Activated naive CD8-positive, alpha-beta T cell treated with anti-CD3 and anti-CD28 coated beads for 36 hours (primary cell): Measurements from ENCODE around the gene ZBTB3. TPM values are rescaled to one million over a fixed set of nuclear protein-coding genes. Genes with fewer than 3 reads are reported as not detected.
A peak's percentile ranks its signal among the peaks of the same experiment; 100 is the strongest.

Source experiments
- DNase-seq: peaks from one replicate; pipeline ENCODE4 v3.0.0; 2021
- H3K27ac Mint-ChIP-seq: one replicate; pipeline ENCODE4 v1.8.0; 2022; ENCODE audit warnings: mild to moderate bottlenecking, moderate library complexity, mixed read lengths
- H3K27me3 Mint-ChIP-seq: one replicate; pipeline ENCODE4 v1.8.0; 2022; ENCODE audit warnings: mild to moderate bottlenecking, mixed read lengths
- H3K36me3 Mint-ChIP-seq: one replicate; pipeline ENCODE4 v1.8.0; 2021; ENCODE audit warnings: mild to moderate bottlenecking, mixed read lengths
- H3K4me1 Mint-ChIP-seq: one replicate; pipeline ENCODE4 v1.8.0; 2021; ENCODE audit warnings: mixed read lengths
- H3K4me3 Mint-ChIP-seq: one replicate; pipeline ENCODE4 v1.8.0; 2022; ENCODE audit warnings: mild to moderate bottlenecking, moderate library complexity, mixed read lengths
- H3K9me3 Mint-ChIP-seq: one replicate; pipeline ENCODE4 v1.8.0; 2022; ENCODE audit warnings: mixed read lengths
- total RNA-seq, 2 experiments: library from RNA; stranded (reverse); gene quantifications; one replicate each; pipeline ENCODE4 v1.2.3, GENCODE V29; 2021

The ZBTB3 gene
- total RNA-seq, 2 experiments from 2014 or later, result 4.8 to 6.3 TPM

DNA sequence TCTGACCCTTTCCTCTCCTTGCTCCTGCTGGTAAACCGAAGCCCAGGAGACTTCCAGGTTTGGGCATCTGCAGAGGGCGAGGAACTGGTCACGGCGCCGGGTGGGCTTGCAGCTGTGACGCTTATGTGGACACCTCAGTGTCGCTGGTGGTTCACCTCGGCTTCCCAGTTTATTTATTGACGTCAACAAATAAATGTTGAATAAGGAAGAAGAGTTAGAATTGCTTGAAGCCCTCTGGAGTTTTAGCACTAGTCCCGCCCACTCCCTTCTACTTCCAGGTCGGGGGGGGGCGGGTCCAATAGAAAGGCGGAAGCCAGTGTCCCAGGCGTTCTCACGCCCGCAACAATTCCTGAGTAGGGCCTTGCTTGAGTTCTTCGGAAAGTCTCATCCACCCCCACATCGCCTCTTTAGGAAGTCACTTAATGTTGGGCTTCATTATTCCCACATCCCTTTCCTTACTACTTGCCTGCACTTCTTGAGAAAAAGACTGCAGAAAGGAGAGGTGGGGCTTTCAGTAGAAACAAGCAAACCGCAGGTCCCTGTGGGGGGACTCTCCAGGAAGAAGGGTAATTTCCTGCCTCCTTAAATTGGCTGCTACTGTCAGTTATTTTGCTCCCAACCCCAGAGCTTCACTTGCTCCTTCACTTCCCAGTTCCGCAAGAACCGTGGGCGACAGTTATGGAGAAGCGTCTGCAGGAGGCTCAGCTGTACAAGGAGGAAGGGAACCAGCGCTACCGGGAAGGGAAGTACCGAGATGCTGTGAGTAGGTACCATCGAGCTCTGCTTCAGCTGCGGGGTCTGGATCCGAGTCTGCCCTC is 25.6 kb downstream of the ZBTB3 start, which contains the start of gene TTC9C:
Gene TTC9C (plus strand): TSS at position 316 of the 818 bp plus-strand sequence. CDS start 363 bp downstream, at position 679.
- Mint-ChIP-seq H3K36me3 (peaks cover 41% of the 10 kb centered on the region), H3K9me3 (no peaks in the 10 kb centered on the region), H3K4me3 (peak within 1 kb of the TSS; percentile 99), H3K27me3 (peaks cover 3% of the 10 kb centered on the region), H3K4me1 (peaks cover 33% of the 10 kb centered on the region), H3K27ac (peak within 1 kb of the TSS; percentile 98)
- DNase-seq, result peak; percentile 77

DNA sequence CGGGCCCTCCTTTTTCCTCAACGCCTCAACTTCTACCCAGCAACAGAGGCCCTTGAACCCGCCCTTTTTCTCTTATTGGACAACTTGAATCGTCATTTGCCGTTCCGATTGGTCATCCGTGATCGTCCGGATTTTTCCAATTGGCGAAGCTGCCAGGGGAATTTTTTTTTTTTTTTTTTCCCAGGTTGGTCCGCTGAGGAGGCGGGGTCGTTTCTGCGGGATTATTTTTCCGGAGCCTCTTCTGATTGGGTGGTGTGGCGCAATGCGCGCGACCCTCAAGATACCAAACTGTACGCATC is 26.1 kb downstream of the ZBTB3 start:
- Mint-ChIP-seq H3K4me3 (peak overlapping the region; percentile 99), H3K36me3 (peaks cover 42% of the 10 kb centered on the region), H3K9me3 (no peaks in the 10 kb centered on the region), H3K4me1 (peaks cover 30% of the 10 kb centered on the region), H3K27ac (peak overlapping the region; percentile 98), H3K27me3 (peaks cover 3% of the 10 kb centered on the region)
- peak; percentile 81 for DNase-seq

DNA sequence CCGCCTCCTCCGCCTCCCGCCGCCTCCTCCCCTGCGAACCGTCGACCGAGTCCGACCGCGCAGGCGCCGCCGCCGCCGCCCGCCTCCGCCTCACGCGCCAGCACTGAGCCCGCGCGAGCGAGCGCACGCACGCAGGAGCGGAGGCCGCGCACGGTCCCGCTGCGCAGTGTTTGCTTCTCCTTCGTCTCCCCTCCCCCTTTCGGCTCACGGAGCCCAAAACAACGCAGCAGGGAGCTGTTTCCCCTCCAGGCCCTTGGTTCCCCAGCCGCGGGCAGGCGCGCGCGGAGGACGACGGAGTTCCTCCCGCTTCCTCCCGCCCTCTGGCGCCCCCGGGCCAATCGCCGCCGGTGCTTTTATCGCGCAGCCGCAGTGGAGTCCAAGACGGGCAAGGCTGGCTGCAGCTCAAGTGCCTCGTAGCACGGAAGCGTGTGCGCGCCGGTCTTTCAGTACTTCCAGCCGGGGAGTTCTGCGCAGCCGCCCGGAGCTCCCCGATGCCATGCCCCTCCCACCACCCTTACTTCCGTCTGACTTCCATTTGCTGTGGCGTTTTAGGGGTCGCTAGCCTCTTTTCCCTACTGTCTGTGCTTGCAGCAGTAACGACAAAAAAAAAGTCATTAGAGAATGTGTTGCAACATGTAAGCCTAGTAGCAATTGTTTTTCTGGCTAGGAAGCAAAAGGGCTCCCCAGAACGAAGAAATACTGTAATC is 26.6 kb downstream of the ZBTB3 start, which contains the start of gene HNRNPUL2:
Gene HNRNPUL2 (minus strand): TSS at position 293 of the 707 bp plus-strand sequence. CDS start 301 bp downstream, outside the sequence.
- peak within 1 kb of the TSS; percentile 98 for H3K27ac Mint-ChIP-seq
- no peaks in the 10 kb centered on the region for H3K9me3 Mint-ChIP-seq
- peaks cover 3% of the 10 kb centered on the region for H3K27me3 Mint-ChIP-seq
- peak; percentile 100 for DNase-seq
- peak within 1 kb of the TSS; percentile 99 for H3K4me3 Mint-ChIP-seq
- peaks cover 32% of the 10 kb centered on the region for H3K4me1 Mint-ChIP-seq
- H3K36me3 Mint-ChIP-seq, result peaks cover 47% of the 10 kb centered on the region

DNA sequence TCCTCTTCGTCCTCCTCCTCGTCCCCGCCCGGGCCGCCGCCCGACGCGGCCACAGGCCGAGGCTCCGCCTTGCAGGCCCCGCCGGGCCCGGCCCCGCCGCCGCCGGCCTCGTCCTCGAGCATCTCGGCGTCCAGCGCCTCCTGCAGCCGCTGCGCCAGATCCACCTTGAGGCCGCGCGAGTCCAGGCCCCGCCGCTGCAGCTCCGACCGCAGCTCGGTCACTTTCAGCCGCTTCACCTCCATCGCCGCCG is 27.1 kb downstream of the ZBTB3 start:
- peaks cover 36% of the 10 kb centered on the region for H3K4me1 Mint-ChIP-seq
- H3K4me3 Mint-ChIP-seq, result peak overlapping the region; percentile 99
- DNase-seq, result no peak
- H3K9me3 Mint-ChIP-seq, result no peaks in the 10 kb centered on the region
- peak overlapping the region; percentile 98 for H3K27ac Mint-ChIP-seq
- H3K36me3 Mint-ChIP-seq, result peaks cover 52% of the 10 kb centered on the region
- peaks cover 3% of the 10 kb centered on the region for H3K27me3 Mint-ChIP-seq

DNA sequence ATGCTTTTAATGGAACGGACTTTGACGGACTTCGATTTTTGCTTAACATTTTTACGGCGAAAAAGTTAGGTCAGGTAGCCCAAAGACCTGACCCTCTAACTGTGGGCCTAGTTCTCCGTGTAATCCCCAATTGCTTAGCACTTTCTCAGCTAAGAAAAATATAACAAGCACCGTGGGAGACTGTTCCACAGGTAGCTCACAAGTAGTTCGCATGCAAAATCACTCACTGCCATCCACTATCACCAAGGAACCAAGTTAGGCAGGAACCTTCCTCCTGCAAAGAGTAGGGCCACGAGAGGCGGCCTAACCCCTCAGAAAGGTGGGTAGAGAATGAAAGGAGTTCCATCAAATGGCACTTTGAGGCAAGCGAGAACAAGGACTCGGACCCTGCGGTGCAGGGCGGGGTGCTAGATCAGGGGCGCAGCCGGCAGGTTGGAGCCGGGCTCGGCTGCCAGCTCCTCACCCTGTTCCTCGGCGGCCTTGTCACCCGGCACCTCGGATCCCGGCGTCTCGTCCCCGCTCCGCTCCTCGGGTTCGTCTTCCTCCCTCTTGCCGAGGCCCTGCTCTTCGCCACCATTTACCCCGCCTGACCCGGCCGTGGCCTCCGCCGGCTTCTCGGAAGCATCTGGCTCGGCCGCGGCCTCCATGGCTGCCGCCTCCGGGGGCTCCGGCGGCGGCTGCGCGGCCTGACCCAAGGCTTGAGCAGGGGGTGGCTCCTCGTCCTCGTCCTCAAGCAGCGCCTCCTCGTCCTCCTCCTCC is 27.6 kb downstream of the ZBTB3 start:
- Mint-ChIP-seq H3K36me3 (peaks cover 54% of the 10 kb centered on the region), H3K4me3 (peak overlapping the region; percentile 99)
- no peak for DNase-seq

DNA sequence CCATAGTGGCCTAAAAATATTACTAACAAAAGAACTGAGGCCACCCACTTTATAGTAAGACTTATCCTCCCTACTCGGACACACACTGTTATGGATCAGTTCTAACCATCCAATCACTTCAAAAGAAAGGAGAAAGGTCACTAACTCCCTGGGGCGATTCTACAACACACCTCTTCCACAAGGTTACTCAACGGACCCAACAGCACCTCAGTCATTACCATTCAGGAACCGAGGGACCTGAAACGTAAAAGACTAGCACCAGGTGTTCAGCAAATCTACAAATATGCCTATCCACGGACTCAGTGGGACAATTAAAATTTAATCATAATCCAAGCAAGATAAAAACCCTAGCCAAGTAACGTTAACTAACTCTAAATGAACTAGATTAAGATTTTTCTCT is 28.3 kb downstream of the ZBTB3 start:
- no peak for DNase-seq
- peaks cover 34% of the 10 kb centered on the region for H3K4me1 Mint-ChIP-seq
- H3K27me3 Mint-ChIP-seq, result peaks cover 3% of the 10 kb centered on the region
- H3K27ac Mint-ChIP-seq, result peak overlapping the region; percentile 98
- peak overlapping the region; percentile 99 for H3K4me3 Mint-ChIP-seq
- no peaks in the 10 kb centered on the region for H3K9me3 Mint-ChIP-seq
- peaks cover 53% of the 10 kb centered on the region for H3K36me3 Mint-ChIP-seq

More for the DNA sequence above, 27.6 kb downstream of the ZBTB3 start:
- Mint-ChIP-seq H3K27me3 (peaks cover 3% of the 10 kb centered on the region), H3K27ac (peak overlapping the region; percentile 98), H3K9me3 (no peaks in the 10 kb centered on the region), H3K4me1 (peaks cover 37% of the 10 kb centered on the region)

DNA sequence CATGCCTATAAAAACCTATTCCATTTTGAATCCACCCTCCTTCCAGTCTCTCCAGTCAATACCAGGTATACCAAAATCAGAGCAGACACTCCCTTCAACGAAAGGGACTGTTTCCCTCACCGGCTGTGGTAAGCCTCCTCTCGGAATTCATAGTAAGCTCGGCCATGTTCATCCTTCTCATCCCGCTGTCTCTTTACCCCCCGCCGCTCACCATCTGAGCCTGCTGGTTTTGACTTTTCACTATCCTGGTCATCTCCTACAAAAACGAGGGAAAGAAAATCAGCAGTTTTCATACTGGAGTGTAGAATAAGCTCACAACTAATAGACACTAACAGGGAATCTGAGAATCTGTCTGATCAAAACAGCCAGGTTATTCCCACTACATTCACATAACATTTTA is 29.8 kb downstream of the ZBTB3 start:
- no peak for DNase-seq
- Mint-ChIP-seq H3K27me3 (peaks cover 3% of the 10 kb centered on the region), H3K4me1 (peaks cover 37% of the 10 kb centered on the region), H3K9me3 (no peaks in the 10 kb centered on the region), H3K36me3 (peaks cover 65% of the 10 kb centered on the region), H3K27ac (peak overlapping the region; percentile 36), H3K4me3 (peak overlapping the region; percentile 99)

DNA sequence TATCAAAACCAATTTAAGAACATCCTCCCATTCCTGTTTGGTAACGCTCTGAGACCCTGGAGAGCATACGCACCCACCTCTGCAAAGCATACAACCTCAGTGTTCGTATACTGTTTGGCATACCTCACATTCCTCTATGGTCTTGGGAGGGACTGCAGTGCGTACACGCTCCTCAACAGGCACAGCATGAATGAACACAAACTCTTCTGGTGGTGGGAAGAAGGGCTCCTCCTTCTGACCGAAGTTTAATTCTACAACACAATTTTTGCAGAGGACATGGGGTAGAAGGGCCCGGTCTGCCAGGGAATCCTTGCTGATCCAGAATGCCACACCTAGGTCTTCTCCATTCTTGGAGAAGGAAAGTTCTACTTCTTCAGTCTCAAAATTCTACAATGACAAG is 32.0 kb downstream of the ZBTB3 start:
- H3K4me3 Mint-ChIP-seq, result no peak overlapping the region
- no peak for DNase-seq
- H3K9me3 Mint-ChIP-seq, result no peaks in the 10 kb centered on the region
- no peaks in the 10 kb centered on the region for H3K27me3 Mint-ChIP-seq
- peaks cover 70% of the 10 kb centered on the region for H3K36me3 Mint-ChIP-seq
- no peak overlapping the region for H3K27ac Mint-ChIP-seq
- H3K4me1 Mint-ChIP-seq, result peaks cover 42% of the 10 kb centered on the region

DNA sequence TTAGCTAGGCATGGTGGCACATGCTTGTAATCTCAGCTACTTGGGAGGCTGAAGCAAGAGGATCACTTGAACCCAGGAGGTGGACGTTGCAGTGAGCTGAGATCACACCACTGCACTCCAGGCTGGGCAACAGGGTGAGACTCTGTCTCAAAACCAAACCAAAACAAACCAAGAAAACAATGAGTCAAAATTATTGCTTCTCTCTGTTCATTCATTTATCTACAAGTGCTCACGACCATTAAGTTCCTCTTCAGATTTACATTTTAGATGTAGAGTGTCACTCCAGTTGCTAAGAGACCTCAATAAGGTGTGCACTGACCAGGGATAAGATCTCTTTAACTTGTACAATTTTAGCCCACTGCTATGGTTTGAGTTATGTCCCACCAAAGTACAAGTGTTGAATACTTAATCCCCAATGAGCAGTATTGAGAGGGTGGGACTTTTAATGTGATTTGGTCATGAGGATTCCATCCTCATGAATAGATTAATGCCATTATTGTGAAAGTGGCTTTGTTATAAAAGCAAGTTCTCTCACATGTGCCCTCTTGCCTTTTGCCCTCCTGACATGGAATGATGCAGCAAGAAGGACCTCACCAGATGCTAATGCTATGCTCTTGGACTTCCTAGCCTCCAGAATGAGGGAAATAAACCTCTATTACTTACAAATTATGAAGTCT is 34.5 kb downstream of the ZBTB3 start:
- Mint-ChIP-seq H3K9me3 (no peaks in the 10 kb centered on the region), H3K4me3 (no peak overlapping the region), H3K4me1 (peaks cover 47% of the 10 kb centered on the region), H3K36me3 (peaks cover 60% of the 10 kb centered on the region), H3K27me3 (no peaks in the 10 kb centered on the region), H3K27ac (peak overlapping the region; percentile 60)
- no peak for DNase-seq

DNA sequence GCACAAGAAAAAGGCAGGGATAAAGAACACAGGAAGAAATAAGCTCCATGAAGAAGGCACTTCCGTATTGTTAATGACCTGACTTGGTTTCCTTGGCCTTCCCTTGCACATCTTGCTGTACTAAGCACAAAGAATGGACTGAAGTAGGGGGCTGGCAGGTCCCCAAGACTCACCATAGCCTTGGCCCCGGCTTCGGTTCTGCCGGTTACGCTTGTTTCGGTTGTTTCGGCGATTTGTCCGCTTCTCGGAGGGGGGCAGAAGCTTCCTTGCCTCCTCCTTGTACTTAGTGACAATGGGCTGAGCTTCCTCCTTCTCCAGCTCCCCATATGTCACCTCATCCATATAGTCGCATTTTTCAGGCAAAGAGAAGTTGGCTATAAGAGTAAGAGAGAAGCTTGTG is 37.1 kb downstream of the ZBTB3 start:
- peaks cover 49% of the 10 kb centered on the region for H3K4me1 Mint-ChIP-seq
- H3K36me3 Mint-ChIP-seq, result peaks cover 52% of the 10 kb centered on the region
- H3K4me3 Mint-ChIP-seq, result no peak overlapping the region
- no peak for DNase-seq
- no peaks in the 10 kb centered on the region for H3K9me3 Mint-ChIP-seq
- H3K27ac Mint-ChIP-seq, result no peak overlapping the region
- H3K27me3 Mint-ChIP-seq, result no peaks in the 10 kb centered on the region

DNA sequence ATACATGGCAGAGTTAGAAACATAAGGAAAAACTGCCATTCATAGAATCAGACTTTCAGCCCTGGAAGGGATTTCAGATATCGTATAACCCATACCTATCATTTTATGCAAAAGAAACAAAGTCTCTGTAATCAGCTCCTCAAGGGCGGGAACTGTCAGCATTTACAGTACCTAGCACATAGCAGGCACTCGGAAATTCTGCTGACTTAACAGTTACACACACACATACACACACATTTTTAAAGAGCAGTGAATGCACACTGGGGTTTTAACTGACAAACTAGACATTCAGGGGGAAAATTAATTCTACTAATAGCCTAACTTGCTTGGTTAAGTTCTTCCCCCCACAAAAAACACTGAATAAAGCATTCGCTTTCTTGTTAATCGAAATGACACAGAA is 37.8 kb downstream of the ZBTB3 start:
- DNase-seq, result no peak
- H3K36me3 Mint-ChIP-seq, result peaks cover 48% of the 10 kb centered on the region
- no peaks in the 10 kb centered on the region for H3K27me3 Mint-ChIP-seq
- H3K4me3 Mint-ChIP-seq, result no peak overlapping the region
- peak overlapping the region; percentile 3 for H3K27ac Mint-ChIP-seq
- H3K9me3 Mint-ChIP-seq, result no peaks in the 10 kb centered on the region
- peaks cover 49% of the 10 kb centered on the region for H3K4me1 Mint-ChIP-seq

DNA sequence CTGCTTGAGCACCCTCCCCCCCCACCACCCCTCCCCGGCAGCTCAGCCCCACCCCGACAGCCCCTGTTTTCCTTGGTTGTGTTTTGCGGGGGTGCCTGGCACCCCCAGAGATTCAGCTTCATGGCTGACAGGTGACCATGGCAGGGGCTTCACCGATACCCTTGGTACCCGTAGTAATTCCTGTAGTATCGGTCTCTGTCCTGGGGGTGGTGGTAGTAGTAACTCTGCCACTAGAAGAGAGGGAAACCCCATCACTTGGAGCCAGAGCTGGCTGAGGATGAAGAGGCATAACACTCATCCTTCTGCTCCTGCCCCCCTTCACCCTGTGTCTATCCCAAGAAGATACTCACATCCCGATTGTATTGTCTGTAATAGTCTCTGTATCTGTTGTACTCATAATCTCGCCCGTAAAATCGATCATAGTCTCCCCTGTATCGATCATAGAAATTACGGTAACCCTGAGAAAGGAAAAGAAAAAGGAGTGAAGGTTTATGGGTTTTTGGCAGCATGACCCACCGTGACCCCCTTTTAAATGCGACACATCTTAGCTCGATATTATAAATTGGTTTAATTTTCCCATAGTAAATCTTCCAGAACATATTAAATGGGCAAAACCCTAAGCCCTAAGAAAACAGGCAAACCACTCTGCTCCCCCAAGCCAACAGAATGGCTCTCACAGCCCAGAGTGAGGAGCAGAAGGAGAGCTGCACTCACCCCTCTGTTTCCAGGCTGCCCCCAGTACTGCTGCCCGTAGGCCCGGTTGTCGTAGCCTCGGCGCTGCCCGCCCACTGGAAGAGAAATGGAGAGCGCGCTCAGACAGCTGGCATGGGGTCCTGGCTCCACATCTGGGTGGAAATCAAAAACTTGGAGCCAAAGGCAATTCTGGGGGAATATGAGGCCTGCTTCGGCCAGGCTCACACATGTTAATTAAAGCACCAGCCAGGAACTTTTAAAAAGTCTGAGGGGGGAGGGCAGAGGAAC is 38.5 kb downstream of the ZBTB3 start:
- Mint-ChIP-seq H3K27ac (peak overlapping the region; percentile 34), H3K4me3 (no peak overlapping the region), H3K36me3 (peaks cover 53% of the 10 kb centered on the region), H3K27me3 (no peaks in the 10 kb centered on the region), H3K9me3 (no peaks in the 10 kb centered on the region), H3K4me1 (peaks cover 49% of the 10 kb centered on the region)
- no peak for DNase-seq

DNA sequence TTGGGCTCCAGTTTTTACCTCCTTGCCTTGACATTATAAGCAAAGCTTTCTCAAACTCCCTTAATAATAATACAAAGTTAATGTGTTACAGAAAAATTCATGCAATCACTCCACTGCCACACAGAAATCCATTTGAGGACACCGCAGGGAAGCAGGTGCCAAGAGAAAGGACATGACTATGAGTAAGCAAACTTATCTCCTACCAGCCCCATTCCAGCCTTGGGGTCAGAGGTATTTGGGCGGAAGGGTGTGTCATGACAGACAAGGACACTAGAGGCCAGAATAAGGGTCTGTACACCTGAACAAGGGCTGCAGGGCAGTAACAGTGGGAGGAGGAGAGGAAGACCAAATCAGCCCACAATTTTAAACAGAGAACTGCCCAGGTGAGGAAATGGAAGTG is 40.6 kb downstream of the ZBTB3 start:
- Mint-ChIP-seq H3K27ac (peak overlapping the region; percentile 89), H3K4me3 (no peak overlapping the region), H3K9me3 (no peaks in the 10 kb centered on the region), H3K36me3 (peaks cover 54% of the 10 kb centered on the region), H3K4me1 (peaks cover 56% of the 10 kb centered on the region), H3K27me3 (no peaks in the 10 kb centered on the region)
- DNase-seq, result no peak

DNA sequence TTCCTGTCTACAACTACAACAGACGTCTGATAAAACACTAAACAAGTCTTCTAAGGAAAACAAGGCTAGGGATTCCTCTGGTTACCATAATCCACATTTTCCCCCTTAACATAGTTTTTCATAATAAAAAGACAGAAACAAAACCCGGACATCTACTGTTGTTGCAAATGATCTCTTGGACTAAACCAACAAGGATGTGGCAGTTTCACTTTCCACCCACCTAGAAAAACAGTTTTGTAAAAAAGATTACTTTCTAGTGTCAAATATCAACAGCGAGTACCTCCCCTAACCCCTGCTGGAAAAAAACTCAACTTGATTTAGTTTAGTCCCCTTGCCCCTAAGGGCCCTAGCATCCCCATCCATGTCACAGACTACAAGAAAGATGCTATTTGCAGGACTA is 41.1 kb downstream of the ZBTB3 start:
- H3K4me1 Mint-ChIP-seq, result peaks cover 57% of the 10 kb centered on the region
- peak overlapping the region; percentile 89 for H3K27ac Mint-ChIP-seq
- H3K4me3 Mint-ChIP-seq, result peak overlapping the region; percentile 5
- peaks cover 49% of the 10 kb centered on the region for H3K36me3 Mint-ChIP-seq
- H3K9me3 Mint-ChIP-seq, result no peaks in the 10 kb centered on the region
- no peaks in the 10 kb centered on the region for H3K27me3 Mint-ChIP-seq
- no peak for DNase-seq
